ENCODE data around the gene PRDX3. TPM values are rescaled to one million over a fixed set of nuclear protein-coding genes. Genes with fewer than 3 reads are reported as not detected.

The PRDX3 gene
- total and polyA plus RNA-seq, 2 of the 4 experiments (the other 2 are of a cell fraction): 169 to 187 TPM

DNA sequence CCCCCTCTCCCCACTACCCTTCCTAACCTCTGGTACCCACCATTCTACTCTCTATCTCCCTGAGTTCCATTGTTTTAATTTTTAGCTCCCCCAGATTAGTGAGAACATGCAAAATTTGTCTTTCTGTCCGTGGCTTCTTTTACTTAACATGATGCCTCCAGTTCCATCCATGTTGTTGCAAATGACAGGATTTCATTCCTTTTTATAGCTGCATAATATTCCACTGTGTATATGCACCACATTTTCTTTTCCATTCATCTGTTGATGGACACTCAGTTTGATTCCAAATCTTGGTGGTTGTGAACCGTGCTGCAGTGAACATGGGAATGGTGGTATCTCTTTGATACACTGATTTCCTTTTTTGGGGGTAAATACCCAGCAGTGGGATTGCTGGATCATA lies 52.7 kb downstream of the PRDX3 start:
- CTCF ChIA-PET: interaction anchor here (0.6 kb wide), 1 partner anchor 177 kb away, joined by 3 read pairs; no protein-coding TSS in a partner anchor
- 100% methylated on average over 1 of the region's 2 CpGs; no CpG with 5 or more reads in 1 of the 2 experiments for WGBS, 2 experiments (ENCODE audit: extremely low coverage in 2 of 2, insufficient read length in 1 of 2)
- Histone ChIP-seq H2BK5ac (ENCODE audit: low read depth, low read length, poor library complexity, severe bottlenecking) (no peak overlapping the region), H3K23ac (ENCODE audit: low read depth, low read length) (no peak overlapping the region), H3K4me3 (ENCODE audit: insufficient read depth, low read depth, low read length) (no peak overlapping the region), H3K79me1 (ENCODE audit: low read depth in 1 of 2, low read length in 2 of 2) (peaks cover 7 to 34% of the 10 kb centered on the region in 2 experiments), H3K14ac (replicated peaks; ENCODE audit: low read depth, low read length) (no peak overlapping the region), H4K20me1 (ENCODE audit: insufficient read depth, low read length) (no peaks in the 10 kb centered on the region), H2AFZ (replicated peaks; ENCODE audit: low read length, poor library complexity) (no peak overlapping the region), H3K9ac (ENCODE audit: low read depth, low read length) (no peak overlapping the region), H2AK9ac (replicated peaks; ENCODE audit: low read depth, low read length, poor library complexity) (no peak overlapping the region), H2BK20ac (ENCODE audit: low read depth, low read length) (no peak overlapping the region), H2AK5ac (ENCODE audit: low read depth, low read length) (no peak overlapping the region), H3K27me3 (ENCODE audit: control insufficient read depth, insufficient read depth, low read length) (no peaks in the 10 kb centered on the region), H3K9me3 (ENCODE audit: control insufficient read depth, insufficient read depth, low read length) (no peaks in the 10 kb centered on the region), H2BK120ac (ENCODE audit: low read depth, low read length) (no peak overlapping the region), H3K4ac (ENCODE audit: low read depth, low read length) (no peak overlapping the region), H3K9me1 (ENCODE audit: insufficient read depth, low read length) (peaks cover 7% of the 10 kb centered on the region; the same call in 1 of the 2 replicates), H3K4me2 (ENCODE audit: low read depth, low read length) (no peak overlapping the region), H4K91ac (ENCODE audit: insufficient read depth, low read depth, low read length) (no peak overlapping the region), H2BK15ac (ENCODE audit: low read depth, low read length) (no peak overlapping the region), H4K8ac (ENCODE audit: low read depth in 2 of 2, low read length in 2 of 2) (no peak overlapping the region), H3K4me1 (ENCODE audit: control insufficient read depth, insufficient read depth, low read length) (peaks cover 14% of the 10 kb centered on the region), H3K18ac (ENCODE audit: low read depth, low read length) (no peak overlapping the region), H4K5ac (ENCODE audit: low read depth, low read length) (no peak overlapping the region), H3K36me3 (ENCODE audit: control insufficient read depth, insufficient read depth, low read length) (peaks cover 55% of the 10 kb centered on the region), H3K56ac (ENCODE audit: extremely low read depth, insufficient read depth, low read length) (no peak overlapping the region), H3K27ac (ENCODE audit: insufficient read depth, low read length) (no peak overlapping the region)
- no peak for DNase-seq
- intact Hi-C loops (cut with micrococcal nuclease) (no loop called here), in situ Hi-C loops (cut with MboI; ENCODE audit: low sequenced_read_pairs) (no loop called here), dilution Hi-C loops (cut with HindIII; ENCODE audit: low sequenced_read_pairs, unreplicated experiment) (no loop called here)
- BruUV-seq (replicated peaks): no TSS peak
- TF ChIP-seq NFE2L2 (IDR thresholded peaks at IDR 0.05; ENCODE audit: low read depth, low read length): no peak
- TF ChIP-seq BHLHE40 (IDR thresholded peaks at IDR 0.05; ENCODE audit: low read depth, low read length): no peak
- TF ChIP-seq FOS (IDR thresholded peaks at IDR 0.05; ENCODE audit: low read depth, low read length): no peak
- no peak for TF ChIP-seq SMC3 (IDR thresholded peaks at IDR 0.05; ENCODE audit: low read depth, low read length)
- no peak for TF ChIP-seq RCOR1 (IDR thresholded peaks at IDR 0.05; ENCODE audit: insufficient replicate concordance, low read length)
- TF ChIP-seq MAFK (IDR thresholded peaks at IDR 0.05; ENCODE audit: low read depth, low read length): no peak
- no peak for TF ChIP-seq MXI1 (IDR thresholded peaks at IDR 0.05; ENCODE audit: borderline replicate concordance, low read depth, low read length)
- TF ChIP-seq MAZ (IDR thresholded peaks at IDR 0.05; ENCODE audit: borderline replicate concordance, low read depth, low read length): no peak
- TF ChIP-seq POLR2A (IDR thresholded peaks at IDR 0.05; ENCODE audit: low read depth, low read length): no peak
- no peak for TF ChIP-seq CEBPB (IDR thresholded peaks at IDR 0.05; ENCODE audit: low read depth, low read length)
- TF ChIP-seq, protein P1, sequence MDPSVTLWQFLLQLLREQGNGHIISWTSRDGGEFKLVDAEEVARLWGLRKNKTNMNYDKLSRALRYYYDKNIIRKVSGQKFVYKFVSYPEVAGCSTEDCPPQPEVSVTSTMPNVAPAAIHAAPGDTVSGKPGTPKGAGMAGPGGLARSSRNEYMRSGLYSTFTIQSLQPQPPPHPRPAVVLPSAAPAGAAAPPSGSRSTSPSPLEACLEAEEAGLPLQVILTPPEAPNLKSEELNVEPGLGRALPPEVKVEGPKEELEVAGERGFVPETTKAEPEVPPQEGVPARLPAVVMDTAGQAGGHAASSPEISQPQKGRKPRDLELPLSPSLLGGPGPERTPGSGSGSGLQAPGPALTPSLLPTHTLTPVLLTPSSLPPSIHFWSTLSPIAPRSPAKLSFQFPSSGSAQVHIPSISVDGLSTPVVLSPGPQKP (IDR thresholded peaks at IDR 0.05; ENCODE audit: borderline replicate concordance, low read depth, low read length): no peak
- TF ChIP-seq RAD21 (IDR thresholded peaks at IDR 0.05; ENCODE audit: low read length): no peak
- TF ChIP-seq, protein P2, sequence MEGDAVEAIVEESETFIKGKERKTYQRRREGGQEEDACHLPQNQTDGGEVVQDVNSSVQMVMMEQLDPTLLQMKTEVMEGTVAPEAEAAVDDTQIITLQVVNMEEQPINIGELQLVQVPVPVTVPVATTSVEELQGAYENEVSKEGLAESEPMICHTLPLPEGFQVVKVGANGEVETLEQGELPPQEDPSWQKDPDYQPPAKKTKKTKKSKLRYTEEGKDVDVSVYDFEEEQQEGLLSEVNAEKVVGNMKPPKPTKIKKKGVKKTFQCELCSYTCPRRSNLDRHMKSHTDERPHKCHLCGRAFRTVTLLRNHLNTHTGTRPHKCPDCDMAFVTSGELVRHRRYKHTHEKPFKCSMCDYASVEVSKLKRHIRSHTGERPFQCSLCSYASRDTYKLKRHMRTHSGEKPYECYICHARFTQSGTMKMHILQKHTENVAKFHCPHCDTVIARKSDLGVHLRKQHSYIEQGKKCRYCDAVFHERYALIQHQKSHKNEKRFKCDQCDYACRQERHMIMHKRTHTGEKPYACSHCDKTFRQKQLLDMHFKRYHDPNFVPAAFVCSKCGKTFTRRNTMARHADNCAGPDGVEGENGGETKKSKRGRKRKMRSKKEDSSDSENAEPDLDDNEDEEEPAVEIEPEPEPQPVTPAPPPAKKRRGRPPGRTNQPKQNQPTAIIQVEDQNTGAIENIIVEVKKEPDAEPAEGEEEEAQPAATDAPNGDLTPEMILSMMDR (conservative IDR thresholded peaks at IDR 0.05; ENCODE audit: low read depth, low read length): no peak
- TF ChIP-seq, protein P3, sequence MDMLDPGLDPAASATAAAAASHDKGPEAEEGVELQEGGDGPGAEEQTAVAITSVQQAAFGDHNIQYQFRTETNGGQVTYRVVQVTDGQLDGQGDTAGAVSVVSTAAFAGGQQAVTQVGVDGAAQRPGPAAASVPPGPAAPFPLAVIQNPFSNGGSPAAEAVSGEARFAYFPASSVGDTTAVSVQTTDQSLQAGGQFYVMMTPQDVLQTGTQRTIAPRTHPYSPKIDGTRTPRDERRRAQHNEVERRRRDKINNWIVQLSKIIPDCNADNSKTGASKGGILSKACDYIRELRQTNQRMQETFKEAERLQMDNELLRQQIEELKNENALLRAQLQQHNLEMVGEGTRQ (IDR thresholded peaks at IDR 0.05; ENCODE audit: low read depth, low read length): no peak
- TF ChIP-seq CHD1 (IDR thresholded peaks at IDR 0.05; ENCODE audit: low read depth, low read length): no peak
- TF ChIP-seq RFX5 (IDR thresholded peaks at IDR 0.05; ENCODE audit: low read depth, low read length): no peak
- POLR2A ChIA-PET (ENCODE audit: unreplicated experiment): no interaction called here
- ATAC-seq (ENCODE audit: low read depth): no peak
